NCI-H2081 (cell line): Measurements from ENCODE around the gene DUSP22.

ENCODE experiments used
- DNase-seq, 2 experiments: peaks; one replicate each; lab custom pipeline; 2025; lab: John Stamatoyannopoulos, UW

Gene DUSP22

GRCh38 chr6:311679-312220, 19.5 kb downstream of the DUSP22 start:
- DNase-seq, result no peak

GRCh38 chr6:313087-313486, 20.8 kb downstream of the DUSP22 start:
- DNase-seq, result no peak

- DNase-seq, result no peak
Measured at GRCh38 chr6:313917-314316, 21.6 kb downstream of the DUSP22 start.

GRCh38 chr6:314377-314776, 22.1 kb downstream of the DUSP22 start:
- no peak for DNase-seq

GRCh38 chr6:315226-315625, 22.9 kb downstream of the DUSP22 start:
- DNase-seq, result no peak

GRCh38 chr6:315921-316752, 23.9 kb downstream of the DUSP22 start:
- no peak for DNase-seq

GRCh38 chr6:316753-317038, 24.4 kb downstream of the DUSP22 start:
- no peak for DNase-seq

- no peak for DNase-seq
Measured at GRCh38 chr6:317060-317447, 24.8 kb downstream of the DUSP22 start.

GRCh38 chr6:317448-318144, 25.3 kb downstream of the DUSP22 start:
- DNase-seq, result no peak

GRCh38 chr6:318243-318890, 26.1 kb downstream of the DUSP22 start:
- no peak for DNase-seq

GRCh38 chr6:319177-320131, 27.2 kb downstream of the DUSP22 start:
- DNase-seq, result no peak

GRCh38 chr6:320351-321157, 28.3 kb downstream of the DUSP22 start:
- no peak for DNase-seq

- no peak for DNase-seq
Measured at GRCh38 chr6:321158-321438, 28.8 kb downstream of the DUSP22 start.

GRCh38 chr6:321536-322258, 29.4 kb downstream of the DUSP22 start:
- no peak for DNase-seq

- no peak for DNase-seq
Measured at GRCh38 chr6:322259-322930, 30.1 kb downstream of the DUSP22 start.

- DNase-seq, result no peak
Measured at GRCh38 chr6:322940-323729, 30.8 kb downstream of the DUSP22 start.

- DNase-seq, result no peak
Measured at GRCh38 chr6:323730-324088, 31.4 kb downstream of the DUSP22 start.

- DNase-seq, result no peak
Measured at GRCh38 chr6:324116-324728, 31.9 kb downstream of the DUSP22 start.

GRCh38 chr6:324729-325125, 32.4 kb downstream of the DUSP22 start:
- DNase-seq, result no peak
